Bronchial epithelial cell (primary cell): Measurements from ENCODE around the gene BTBD16. TPM values are rescaled to one million over a fixed set of nuclear protein-coding genes. Genes with fewer than 3 reads are reported as not detected.

Experiments
- DNase-seq: peaks from one replicate; pipeline ENCODE4 v3.0.0-alpha.2; 2010; ENCODE audit warnings: low read depth
- FAIRE-seq: peaks from 2 replicates; lab custom pipeline; 2011; peaks lifted over from hg19 to GRCh38; lab: Jason Lieb, UNC
- H3K27me3 ChIP-seq: 2 replicates; pipeline ENCODE4 v1.5.1; 2011; ENCODE audit warnings: low read length; ENCODE audit not compliant: control insufficient read depth, insufficient read depth
- H3K36me3 ChIP-seq: 2 replicates; pipeline ENCODE4 v1.5.1; 2011; ENCODE audit warnings: low read length; ENCODE audit not compliant: control insufficient read depth, insufficient read depth
- H3K4me3 ChIP-seq: 2 replicates; pipeline ENCODE4 v1.5.1; 2011; ENCODE audit warnings: mild to moderate bottlenecking, low read depth, low read length, control low read depth
- total RNA-seq: library from RNA; depleted of rRNA; stranded (reverse); fragments of >200 nt; gene quantifications from 2 replicates; pipeline ENCODE4 v1.2.1, GENCODE V29; 2014
- TF ChIP-seq, protein P1 (sequence below): IDR thresholded peaks from 2 replicates; pipeline ENCODE4 v1.5.1; 2011; ENCODE audit warnings: mild to moderate bottlenecking, moderate library complexity, low read length, control low read depth, inconsistent platforms; ENCODE audit not compliant: insufficient read depth, severe bottlenecking

BTBD16 gene
- total RNA-seq, 1 donor from 2014 or later: 0.26 TPM

GRCh38 chr10:122344741-122345258, 73.7 kb downstream of the BTBD16 start:
- no peak overlapping the region for H3K4me3 ChIP-seq
- TF ChIP-seq, protein P1, sequence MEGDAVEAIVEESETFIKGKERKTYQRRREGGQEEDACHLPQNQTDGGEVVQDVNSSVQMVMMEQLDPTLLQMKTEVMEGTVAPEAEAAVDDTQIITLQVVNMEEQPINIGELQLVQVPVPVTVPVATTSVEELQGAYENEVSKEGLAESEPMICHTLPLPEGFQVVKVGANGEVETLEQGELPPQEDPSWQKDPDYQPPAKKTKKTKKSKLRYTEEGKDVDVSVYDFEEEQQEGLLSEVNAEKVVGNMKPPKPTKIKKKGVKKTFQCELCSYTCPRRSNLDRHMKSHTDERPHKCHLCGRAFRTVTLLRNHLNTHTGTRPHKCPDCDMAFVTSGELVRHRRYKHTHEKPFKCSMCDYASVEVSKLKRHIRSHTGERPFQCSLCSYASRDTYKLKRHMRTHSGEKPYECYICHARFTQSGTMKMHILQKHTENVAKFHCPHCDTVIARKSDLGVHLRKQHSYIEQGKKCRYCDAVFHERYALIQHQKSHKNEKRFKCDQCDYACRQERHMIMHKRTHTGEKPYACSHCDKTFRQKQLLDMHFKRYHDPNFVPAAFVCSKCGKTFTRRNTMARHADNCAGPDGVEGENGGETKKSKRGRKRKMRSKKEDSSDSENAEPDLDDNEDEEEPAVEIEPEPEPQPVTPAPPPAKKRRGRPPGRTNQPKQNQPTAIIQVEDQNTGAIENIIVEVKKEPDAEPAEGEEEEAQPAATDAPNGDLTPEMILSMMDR: no peak

GRCh38 chr10:122346326-122346950, 75.3 kb downstream of the BTBD16 start:
- no peaks in the 10 kb centered on the region for H3K36me3 ChIP-seq
- no peaks in the 10 kb centered on the region for H3K27me3 ChIP-seq
- TF ChIP-seq, protein P1: no peak
- no peak for DNase-seq
- H3K4me3 ChIP-seq: no peak overlapping the region
- no peak for FAIRE-seq

More at GRCh38 chr10:122344741-122345258, 73.7 kb downstream of the BTBD16 start:
- Histone ChIP-seq H3K27me3 (no peaks in the 10 kb centered on the region), H3K36me3 (no peaks in the 10 kb centered on the region)
- DNase-seq (no peak), FAIRE-seq (peak; percentile 58)

GRCh38 chr10:122347170-122347841, 76.2 kb downstream of the BTBD16 start:
- no peaks in the 10 kb centered on the region for H3K27me3 ChIP-seq
- no peaks in the 10 kb centered on the region for H3K36me3 ChIP-seq
- H3K4me3 ChIP-seq: no peak overlapping the region
- TF ChIP-seq, protein P1: no peak
- DNase-seq (no peak), FAIRE-seq (no peak)

DNA sequence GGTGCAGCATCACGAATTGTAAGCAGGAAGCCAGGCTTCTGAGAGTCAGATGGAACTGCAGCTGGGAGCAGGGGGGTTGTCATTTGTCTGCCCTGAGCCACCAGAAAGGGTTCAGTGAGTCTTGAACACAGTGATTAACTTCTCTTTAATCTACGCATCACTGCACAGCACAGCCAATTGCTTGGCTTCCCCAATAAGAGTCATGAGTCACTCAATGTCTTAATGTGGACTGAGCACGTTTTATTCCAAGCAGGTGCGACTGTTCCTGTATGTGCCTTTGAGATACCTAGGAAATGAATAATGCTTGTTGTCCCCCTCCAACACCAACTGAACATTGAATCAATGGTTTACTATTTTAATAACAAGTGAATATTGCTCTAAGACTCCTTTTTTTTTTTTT, 77.4 kb downstream of the BTBD16 start:
- DNase-seq: peak; percentile 82
- TF ChIP-seq, protein P1: no peak
- no peaks in the 10 kb centered on the region for H3K27me3 ChIP-seq
- no peak overlapping the region for H3K4me3 ChIP-seq
- FAIRE-seq: no peak
- H3K36me3 ChIP-seq: no peaks in the 10 kb centered on the region

DNA sequence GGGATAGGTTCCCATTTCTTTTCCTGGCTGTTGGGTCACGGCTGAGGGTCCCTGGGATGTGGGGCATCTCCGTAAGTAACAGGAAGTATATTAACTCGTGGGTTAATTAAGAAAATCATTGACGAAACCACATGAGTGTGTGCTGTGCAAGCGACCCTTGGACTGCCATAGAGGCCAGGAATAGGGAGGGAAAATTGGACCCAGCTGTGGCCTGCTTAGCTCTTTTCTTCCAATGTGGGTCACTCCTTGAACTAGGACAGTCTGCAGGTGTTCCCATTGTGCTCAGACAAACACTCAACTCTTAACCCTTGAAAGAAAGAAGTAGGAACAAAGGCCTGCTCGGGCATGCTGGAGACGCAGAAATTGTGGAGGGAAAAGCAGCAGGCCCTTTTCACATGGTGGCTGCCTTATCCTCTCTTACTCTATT, 77.9 kb downstream of the BTBD16 start:
- Histone ChIP-seq H3K27me3 (no peaks in the 10 kb centered on the region), H3K36me3 (no peaks in the 10 kb centered on the region), H3K4me3 (no peak overlapping the region)
- no peak for FAIRE-seq
- TF ChIP-seq, protein P1: no peak
- DNase-seq: peak; percentile 38
